HG03025 (cell line): ENCODE measurements around the gene COA1.
"Not testable (repeated sequence)": the region's sequence is repeated elsewhere in the genome, so short reads cannot be mapped to it uniquely, and the experiment has no call there.

Experiments used
- ATAC-seq: cut with Tn5 transposase; IDR thresholded peaks from one replicate; pipeline ENCODE4 v1.9.1; 2021; ENCODE audit warnings: mild to moderate bottlenecking, moderate library complexity; ENCODE audit not compliant: unreplicated experiment, low FRiP score

Gene COA1

DNA sequence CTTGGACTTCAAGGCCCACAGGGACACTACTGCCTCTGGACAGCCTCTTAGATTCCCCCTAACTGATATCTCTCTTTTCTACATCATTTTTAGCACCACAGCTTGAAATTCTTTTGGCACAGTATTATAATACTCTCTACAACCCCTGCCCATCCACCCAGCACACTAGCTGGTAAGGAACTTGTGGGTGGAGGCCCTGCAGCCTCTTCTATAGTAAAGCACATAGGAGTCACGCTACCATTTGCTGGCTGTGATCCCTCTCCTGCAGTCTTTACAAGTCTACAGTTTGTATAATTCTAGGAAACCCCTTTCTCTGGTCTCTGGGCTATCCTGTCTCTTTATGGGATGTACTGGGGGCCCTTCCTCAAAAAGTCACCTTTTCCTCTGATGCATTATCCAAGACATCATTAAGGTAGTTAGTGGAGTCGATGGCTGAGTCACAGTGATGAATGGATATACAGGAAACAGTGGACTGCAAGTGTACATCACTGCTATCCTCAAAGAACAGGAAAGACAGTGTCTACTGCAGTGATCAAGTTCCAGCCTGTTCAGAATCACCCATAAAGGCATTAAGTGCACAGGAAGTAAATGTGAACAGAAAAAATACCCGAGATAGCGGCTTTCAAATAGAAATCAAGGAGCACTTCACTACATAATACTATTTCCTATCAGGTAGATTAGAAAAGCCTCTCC, 92.1 kb downstream of the COA1 start:
- no peak for ATAC-seq

- no peak for ATAC-seq
These were observed 93.2 kb downstream of the COA1 start for GRCh38 chr7:43636093-43636492.

- no peak for ATAC-seq
These were observed 94.9 kb downstream of the COA1 start for GRCh38 chr7:43634384-43634783.

- no peak for ATAC-seq
These were observed 96.6 kb downstream of the COA1 start for GRCh38 chr7:43632746-43633145.

GRCh38 chr7:43631559-43631958, 97.8 kb downstream of the COA1 start:
- no peak for ATAC-seq

DNA sequence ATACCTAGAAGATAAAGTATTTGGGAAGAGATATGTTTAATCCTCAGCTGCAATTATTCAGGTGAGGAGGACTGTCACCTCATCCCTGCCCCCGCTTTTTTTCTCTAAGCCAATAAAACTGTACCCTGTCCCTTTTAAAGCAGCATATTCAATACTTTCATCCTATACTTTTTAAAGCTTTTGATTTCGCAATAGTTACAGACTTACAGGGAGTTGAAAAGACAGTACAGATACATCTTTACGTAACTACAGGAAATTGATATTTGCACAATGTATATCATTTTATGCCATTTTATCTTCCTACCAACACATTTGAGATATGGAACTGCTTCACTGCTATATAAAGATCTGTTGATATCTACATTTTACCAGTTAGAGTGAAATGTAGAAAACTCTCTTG, 98.8 kb downstream of the COA1 start:
- ATAC-seq = no peak

- no peak for ATAC-seq
These were observed 99.5 kb downstream of the COA1 start for GRCh38 chr7:43629857-43630256.

DNA sequence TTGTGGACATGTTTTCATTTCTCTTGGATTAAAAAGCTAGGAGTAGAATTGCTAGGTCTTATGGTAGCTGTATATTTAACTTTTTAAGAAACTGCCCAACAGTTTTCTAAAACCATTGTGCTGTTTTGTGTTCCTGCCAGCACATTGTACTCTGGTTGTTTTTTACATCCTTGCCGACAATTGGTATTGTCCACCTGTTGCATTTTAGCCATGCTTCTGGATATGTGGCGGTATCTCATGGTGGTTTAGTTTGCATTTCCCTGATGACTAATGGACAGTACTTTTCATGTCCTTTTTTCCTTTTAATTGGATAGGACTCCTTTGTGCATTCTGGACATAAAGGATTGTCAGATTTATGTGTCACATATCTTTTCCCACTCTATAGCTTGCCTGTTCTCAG, 100.9 kb downstream of the COA1 start:
- no peak for ATAC-seq

- not testable (repeated sequence) for ATAC-seq
These were observed 101.5 kb downstream of the COA1 start for GRCh38 chr7:43627798-43628197.

DNA sequence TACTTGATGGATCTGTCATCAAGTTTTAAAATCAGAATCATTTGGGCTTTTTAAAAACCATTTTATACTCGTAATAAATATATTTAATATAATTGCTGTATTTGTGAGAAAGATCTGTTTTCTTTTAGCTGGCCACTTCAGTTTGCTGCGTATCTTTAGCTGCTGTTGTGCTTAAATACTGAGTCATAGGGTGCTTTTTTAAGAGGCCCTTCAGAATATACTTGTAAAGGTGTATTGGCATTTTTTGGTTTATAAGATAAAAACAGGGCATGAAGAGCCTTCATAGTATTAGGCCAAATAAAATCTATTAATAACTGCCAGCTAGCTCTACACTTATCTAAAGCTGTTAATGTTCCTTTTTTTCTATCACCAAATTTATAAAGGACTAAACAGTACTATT, 102.6 kb downstream of the COA1 start:
- no peak for ATAC-seq

DNA sequence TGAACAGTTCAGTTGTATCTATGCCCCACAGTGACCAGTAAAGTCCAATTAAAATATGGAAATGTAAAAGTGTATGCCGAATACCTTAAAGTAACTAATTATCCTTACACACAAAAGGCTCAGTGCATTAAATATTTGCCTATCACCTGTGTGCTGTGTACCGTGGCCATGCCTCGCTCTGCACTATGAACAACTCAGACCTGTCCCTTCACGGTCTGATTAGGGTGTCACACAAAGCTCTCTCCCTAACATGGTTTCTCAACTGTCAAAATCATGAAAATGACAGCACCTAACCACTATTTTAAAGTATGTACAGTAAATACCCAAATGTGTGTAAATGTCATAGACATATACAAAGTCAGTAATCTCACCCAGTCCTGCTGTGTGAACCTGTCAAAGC, 103.3 kb downstream of the COA1 start:
- ATAC-seq = no peak

GRCh38 chr7:43625453-43625852, 103.9 kb downstream of the COA1 start:
- ATAC-seq = no peak

DNA sequence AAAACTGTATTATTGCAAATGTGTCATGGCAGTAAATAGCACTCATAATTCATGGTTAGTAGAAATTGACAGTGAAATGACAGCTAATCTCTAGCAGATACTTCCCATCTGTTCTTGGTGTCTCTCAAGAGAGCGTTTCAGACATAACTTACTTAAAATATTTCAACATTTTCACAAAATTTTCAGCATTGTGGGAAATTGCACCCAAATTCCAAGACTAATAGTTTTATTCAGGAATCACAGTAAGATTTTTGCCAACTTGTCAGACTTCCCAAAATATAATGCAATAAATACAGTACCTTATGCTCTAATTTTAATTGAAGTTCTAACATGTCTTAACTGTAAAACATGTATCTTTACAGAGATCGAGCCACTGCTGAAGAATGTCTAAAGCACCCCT, 105.2 kb downstream of the COA1 start:
- ATAC-seq = no peak

- ATAC-seq = no peak
These were observed 107.4 kb downstream of the COA1 start for GRCh38 chr7:43621729-43622448.

DNA sequence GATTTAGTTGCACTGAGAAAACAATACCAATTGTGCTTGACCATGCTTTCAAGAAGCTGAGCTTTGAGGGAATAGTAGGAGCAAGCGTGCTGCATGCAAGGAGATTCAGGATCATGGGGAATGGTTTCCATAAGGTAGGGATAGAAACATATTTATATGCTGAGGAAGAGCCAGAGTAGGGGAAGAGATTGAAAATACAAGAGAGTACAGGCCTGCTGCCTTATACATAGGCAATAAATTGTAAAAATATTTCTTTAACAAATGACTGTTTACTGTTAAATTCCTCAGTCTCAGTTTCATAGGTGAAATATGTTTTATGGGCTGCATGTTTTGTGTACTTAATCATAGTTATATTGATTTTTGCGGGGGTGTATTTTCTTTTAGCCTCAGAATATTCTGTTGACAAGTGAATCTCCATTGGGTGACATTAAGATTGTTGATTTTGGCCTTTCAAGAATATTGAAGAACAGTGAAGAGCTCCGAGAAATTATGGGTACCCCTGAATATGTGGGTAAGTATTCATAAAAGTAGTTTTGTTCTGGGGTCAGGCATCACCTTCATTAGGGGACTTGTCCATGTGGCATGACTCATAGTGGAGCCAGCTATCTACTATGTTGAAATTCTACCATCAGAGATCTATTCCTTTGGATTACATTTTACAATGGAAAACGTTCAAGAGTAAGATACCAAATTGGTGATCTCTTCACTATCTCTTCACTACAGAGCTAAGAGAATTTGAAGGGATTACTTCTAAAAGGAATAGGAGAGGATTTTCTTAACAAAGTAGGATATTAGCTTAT, 109.9 kb downstream of the COA1 start:
- ATAC-seq = no peak

- ATAC-seq = no peak
These were observed 111.2 kb downstream of the COA1 start for GRCh38 chr7:43618073-43618472.

DNA sequence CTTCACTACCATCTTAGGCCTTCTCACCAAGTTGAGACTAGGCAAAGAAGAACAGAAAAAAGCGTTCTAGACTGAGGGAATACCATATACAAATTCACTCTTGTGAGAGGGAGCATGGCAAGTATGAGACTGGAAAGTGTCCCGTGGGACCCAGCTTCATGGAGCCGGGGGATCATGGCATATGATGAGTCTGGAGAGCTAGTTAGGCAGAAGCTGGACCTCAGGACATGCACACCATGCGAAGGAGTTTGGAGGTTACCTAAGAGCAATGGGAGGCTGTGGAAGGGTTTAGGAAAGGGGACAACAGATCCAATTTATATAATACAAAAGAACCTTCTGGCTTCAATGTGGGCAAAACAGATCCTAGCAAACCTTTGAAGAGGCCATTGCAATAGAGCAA, 112.3 kb downstream of the COA1 start:
- no peak for ATAC-seq

DNA sequence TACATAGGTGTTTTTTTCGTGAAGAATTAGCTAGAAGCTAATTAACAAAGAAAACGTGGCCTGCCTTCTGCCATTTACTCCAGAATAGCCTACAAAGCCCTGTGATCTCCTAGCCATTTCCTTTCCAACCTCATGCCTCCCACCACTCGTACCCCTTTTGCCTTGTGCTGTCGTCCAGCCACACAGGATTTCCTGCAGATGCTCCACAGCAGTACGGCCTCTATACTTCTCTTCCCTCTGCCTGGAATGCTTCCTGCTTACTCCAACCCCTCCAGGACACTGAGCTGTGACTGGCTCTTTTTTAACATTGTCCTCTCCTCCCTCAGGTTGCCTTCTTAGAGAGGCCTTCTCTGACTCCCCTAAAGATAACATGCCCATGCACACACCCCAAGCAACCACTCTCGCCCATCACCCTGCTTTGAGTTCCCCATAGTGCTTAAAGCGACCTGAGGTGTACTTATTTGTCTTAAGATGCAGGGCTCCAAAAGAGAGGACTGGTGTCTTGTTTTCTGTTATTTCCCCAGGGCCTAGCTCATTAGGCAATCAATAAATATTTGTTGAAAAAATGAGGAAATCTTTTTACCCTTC, 113.7 kb downstream of the COA1 start:
- ATAC-seq = no peak

- no peak for ATAC-seq
These were observed 116.4 kb downstream of the COA1 start for GRCh38 chr7:43612599-43613589.

- no peak for ATAC-seq
These were observed 117.2 kb downstream of the COA1 start for GRCh38 chr7:43612128-43612527.
